GM10847 (cell line): ENCODE results near the gene PPP1R7.

Experiments used
- POLR2A ChIP-seq: IDR thresholded peaks from 2 replicates; pipeline ENCODE4 v1.6.1; 2011; ENCODE audit not compliant: insufficient read length; ENCODE audit errors: extremely low read depth

PPP1R7 gene

GRCh38 chr2:241230435-241230834, 80.2 kb downstream of the PPP1R7 start:
- TF ChIP-seq POLR2A = no peak

- TF ChIP-seq POLR2A = no peak
These were observed 82.7 kb downstream of the PPP1R7 start for GRCh38 chr2:241232736-241233575.
